SK-N-SH treated with all-trans-retinoic acid at 6 μM for 48 hours (cell line): Measurements from ENCODE around the gene DHX15.
A peak's percentile ranks its signal among the peaks of the same experiment; 100 is the strongest.

Experiments used
- ATAC-seq: fragments of 200-7000 bp; cut with Tn5 transposase; 3 replicates; pipeline ENCODE4 v1.9.1; 2020; ENCODE audit warnings: mild to moderate bottlenecking, moderate library complexity
- ARNTL ChIP-seq: fragments of 450-650 bp; formaldehyde crosslinking; IDR thresholded peaks from 2 replicates; pipeline ENCODE4 v1.5.0; 2020; ENCODE audit warnings: low read depth, mild to moderate bottlenecking, moderate library complexity, borderline replicate concordance
- BACH2 ChIP-seq: fragments of 250-450 bp; sonication (Bioruptor Pico); IDR thresholded peaks from 2 replicates; pipeline ENCODE4 v1.9.0; 2021; ENCODE audit warnings: mild to moderate bottlenecking, borderline replicate concordance
- CREB5 ChIP-seq: fragments of 250-450 bp; sonication (Bioruptor Pico); IDR thresholded peaks from 2 replicates; pipeline ENCODE4 v1.5.1; 2020; ENCODE audit warnings: low read depth, mild to moderate bottlenecking, moderate library complexity
- CSDC2 ChIP-seq: fragments of 250-450 bp; sonication (Bioruptor Pico); IDR thresholded peaks from 2 replicates; pipeline ENCODE4 v1.5.0; 2020; ENCODE audit warnings: mild to moderate bottlenecking, moderate library complexity
- CSRNP3 ChIP-seq: fragments of 250-450 bp; sonication (Bioruptor Pico); IDR thresholded peaks from 2 replicates; pipeline ENCODE4 v1.5.1; 2021; ENCODE audit warnings: mild to moderate bottlenecking, moderate library complexity
- ESRRG ChIP-seq: fragments of 250-450 bp; sonication (Bioruptor Pico); IDR thresholded peaks from 2 replicates; pipeline ENCODE4 v1.6.1; 2021; ENCODE audit warnings: mild to moderate bottlenecking
- GLIS3 ChIP-seq: fragments of 250-450 bp; sonication (Bioruptor Pico); IDR thresholded peaks from 2 replicates; pipeline ENCODE4 v1.5.0; 2020; ENCODE audit warnings: mild to moderate bottlenecking, moderate library complexity
- ISL1 ChIP-seq: fragments of 250-450 bp; sonication (Bioruptor Pico); IDR thresholded peaks from 2 replicates; pipeline ENCODE4 v2.1.2; 2022; ENCODE audit warnings: mild to moderate bottlenecking, moderate library complexity
- OSR1 ChIP-seq: fragments of 250-450 bp; sonication (Bioruptor Pico); IDR thresholded peaks from 2 replicates; pipeline ENCODE4 v1.8.0; 2022; ENCODE audit warnings: moderate library complexity, mild to moderate bottlenecking, inconsistent platforms
- PATZ1 ChIP-seq: fragments of 250-450 bp; sonication (Bioruptor Pico); IDR thresholded peaks from 2 replicates; pipeline ENCODE4 v1.8.0; 2020; ENCODE audit warnings: mild to moderate bottlenecking, moderate library complexity, borderline replicate concordance
- POU6F1 ChIP-seq: fragments of 250-450 bp; sonication (Bioruptor Pico); IDR thresholded peaks from 2 replicates; pipeline ENCODE4 v1.8.0; 2021; ENCODE audit warnings: low read depth, mild to moderate bottlenecking, moderate library complexity, borderline replicate concordance
- PPARA ChIP-seq: fragments of 250-450 bp; sonication (Bioruptor Pico); IDR thresholded peaks from 2 replicates; pipeline ENCODE4 v1.5.0; 2020; ENCODE audit warnings: mild to moderate bottlenecking, borderline replicate concordance
- SNAI2 ChIP-seq: fragments of 250-450 bp; sonication (Bioruptor Pico); IDR thresholded peaks from 2 replicates; pipeline ENCODE4 v1.5.0; 2020; ENCODE audit warnings: mild to moderate bottlenecking, moderate library complexity
- TCF4 ChIP-seq: fragments of 250-450 bp; sonication (Bioruptor Pico); IDR thresholded peaks from 2 replicates; pipeline ENCODE4 v1.8.0; 2021; ENCODE audit warnings: mild to moderate bottlenecking, moderate library complexity, borderline replicate concordance
- TOX ChIP-seq: fragments of 250-450 bp; sonication (Bioruptor Pico); IDR thresholded peaks from 2 replicates; pipeline ENCODE4 v1.8.0; 2021; ENCODE audit warnings: mild to moderate bottlenecking, moderate library complexity, borderline replicate concordance
- TSHZ2 ChIP-seq: fragments of 250-450 bp; sonication (Bioruptor Pico); IDR thresholded peaks from 2 replicates; pipeline ENCODE4 v1.5.0; 2020; ENCODE audit warnings: mild to moderate bottlenecking, moderate library complexity
- ZFP3 ChIP-seq: fragments of 250-450 bp; sonication (Bioruptor Pico); IDR thresholded peaks from 2 replicates; pipeline ENCODE4 v1.5.0; 2020; ENCODE audit warnings: mild to moderate bottlenecking, moderate library complexity
- ZFP30 ChIP-seq: fragments of 450-650 bp; formaldehyde crosslinking; IDR thresholded peaks from 2 replicates; pipeline ENCODE4 v1.5.0; 2022; ENCODE audit warnings: mild to moderate bottlenecking, moderate library complexity
- ZNF565 ChIP-seq: fragments of 450-650 bp; formaldehyde crosslinking; conservative IDR thresholded peaks from 2 replicates; pipeline ENCODE4 v1.5.0; 2020; ENCODE audit warnings: low read depth, mild to moderate bottlenecking, moderate library complexity
- ZNF70 ChIP-seq: fragments of 450-650 bp; formaldehyde crosslinking; IDR thresholded peaks from 2 replicates; pipeline ENCODE4 v1.5.0; 2020; ENCODE audit warnings: mild to moderate bottlenecking, moderate library complexity
- ZNF8 ChIP-seq: fragments of 450-650 bp; formaldehyde crosslinking; IDR thresholded peaks from 2 replicates; pipeline ENCODE4 v1.5.0; 2020; ENCODE audit warnings: mild to moderate bottlenecking, moderate library complexity

Gene DHX15

GRCh38 chr4:24595659-24596058 lies 11.3 kb upstream of the DHX15 start (continued):
- TF ChIP-seq CREB5 (no peak), TOX (CRISPR knock-in tag) (no peak), PATZ1 (CRISPR knock-in tag) (no peak)

GRCh38 chr4:24594887-24595286 lies 10.5 kb upstream of the DHX15 start:
- peak; percentile 51; the same call in 2 of the 3 replicates for ATAC-seq
- TF ChIP-seq ISL1 (CRISPR knock-in tag) (no peak), PATZ1 (CRISPR knock-in tag) (no peak), TOX (CRISPR knock-in tag) (no peak), ZNF565 (CRISPR knock-in tag) (no peak), GLIS3 (CRISPR knock-in tag) (no peak), BACH2 (CRISPR knock-in tag) (no peak), SNAI2 (CRISPR knock-in tag) (no peak), CREB5 (no peak), OSR1 (CRISPR knock-in tag) (no peak), ARNTL (no peak), CSRNP3 (CRISPR knock-in tag) (no peak), ZFP30 (CRISPR knock-in tag) (no peak), ZNF70 (CRISPR knock-in tag) (no peak), POU6F1 (CRISPR knock-in tag) (no peak), TSHZ2 (no peak), ZNF8 (CRISPR knock-in tag) (no peak), CSDC2 (CRISPR knock-in tag) (no peak)

- ATAC-seq = no peak
- TF ChIP-seq ZNF8 (CRISPR knock-in tag) (no peak), ZNF565 (CRISPR knock-in tag) (no peak), ZFP3 (CRISPR knock-in tag) (no peak), BACH2 (CRISPR knock-in tag) (no peak), CSDC2 (CRISPR knock-in tag) (no peak), SNAI2 (CRISPR knock-in tag) (no peak), ISL1 (CRISPR knock-in tag) (no peak), TSHZ2 (no peak), ESRRG (CRISPR knock-in tag) (no peak), TCF4 (CRISPR knock-in tag) (no peak), PPARA (CRISPR knock-in tag) (no peak), OSR1 (CRISPR knock-in tag) (no peak), ZFP30 (CRISPR knock-in tag) (no peak), TOX (CRISPR knock-in tag) (no peak)
Observed at GRCh38 chr4:24589448-24589847, 5.1 kb upstream of the DHX15 start.
